Measurements from ENCODE around the gene DCDC2B. TPM values are rescaled to one million over a fixed set of nuclear protein-coding genes. Genes with fewer than 3 reads are reported as not detected.
"Not testable (repeated sequence)": the region's sequence is repeated elsewhere in the genome, so short reads cannot be mapped to it uniquely, and the experiment has no call there.

Gene DCDC2B
- total RNA-seq, 1 experiment from 2014 or later, result not detected

DNA sequence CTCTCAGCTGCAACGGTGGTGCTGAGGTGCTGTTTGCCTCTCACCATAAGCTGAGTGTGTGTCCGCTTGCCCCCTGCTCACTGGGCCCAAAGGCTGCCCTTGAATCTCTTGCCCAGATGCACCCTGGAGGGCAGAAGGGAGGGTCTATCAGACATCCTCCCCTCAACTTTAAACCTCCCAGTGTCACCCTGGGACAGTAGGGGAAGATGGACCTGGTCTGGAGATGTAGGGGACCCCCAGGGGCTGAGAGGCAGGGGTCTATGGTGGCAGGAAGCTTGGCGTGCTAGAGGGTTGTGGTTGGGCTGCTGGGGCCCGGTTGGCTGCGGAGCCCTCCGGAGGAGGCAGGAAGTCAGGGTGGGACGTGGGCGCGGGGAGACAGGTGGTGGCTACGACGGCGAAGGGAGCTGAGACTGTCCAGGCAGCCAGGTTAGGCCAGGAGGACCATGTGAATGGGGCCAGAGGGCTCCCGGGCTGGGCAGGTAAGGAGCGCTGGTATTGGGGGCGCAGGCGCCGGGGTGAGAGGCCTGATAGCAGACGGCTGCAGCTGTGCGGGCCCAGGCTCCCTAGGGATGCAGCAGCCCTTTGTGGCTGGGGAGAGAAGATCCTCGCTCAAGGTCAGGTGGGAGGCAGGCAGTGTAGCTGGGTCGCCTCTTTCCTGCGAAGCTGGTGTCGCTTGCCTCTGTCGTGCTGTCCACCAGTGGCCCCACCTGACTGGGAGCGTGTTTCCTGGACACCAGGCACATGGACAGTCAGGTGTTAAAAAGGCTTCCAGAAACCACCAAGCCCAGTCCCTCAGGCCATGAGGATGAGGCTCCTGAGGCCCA lies 42.2 kb downstream of the DCDC2B start, which contains the start of gene LCK:
TSS of gene LCK (plus strand) at position 373 of the 824 bp plus-strand sequence. CDS start 23,065 bp downstream, outside the sequence.
- Histone ChIP-seq H3K27ac (no peak within 1 kb of the TSS), H3K36me3 (no peaks in the 10 kb centered on the region), H3K27me3 (peaks cover 13% of the 10 kb centered on the region; the same call in 1 of the 2 replicates), H3K4me1 (peaks cover 21% of the 10 kb centered on the region), H3K9me3 (replicated peaks) (no peaks in the 10 kb centered on the region), H3K4me3 (no peak within 1 kb of the TSS)
- peak; percentile 39 to 54 for DNase-seq

DNA sequence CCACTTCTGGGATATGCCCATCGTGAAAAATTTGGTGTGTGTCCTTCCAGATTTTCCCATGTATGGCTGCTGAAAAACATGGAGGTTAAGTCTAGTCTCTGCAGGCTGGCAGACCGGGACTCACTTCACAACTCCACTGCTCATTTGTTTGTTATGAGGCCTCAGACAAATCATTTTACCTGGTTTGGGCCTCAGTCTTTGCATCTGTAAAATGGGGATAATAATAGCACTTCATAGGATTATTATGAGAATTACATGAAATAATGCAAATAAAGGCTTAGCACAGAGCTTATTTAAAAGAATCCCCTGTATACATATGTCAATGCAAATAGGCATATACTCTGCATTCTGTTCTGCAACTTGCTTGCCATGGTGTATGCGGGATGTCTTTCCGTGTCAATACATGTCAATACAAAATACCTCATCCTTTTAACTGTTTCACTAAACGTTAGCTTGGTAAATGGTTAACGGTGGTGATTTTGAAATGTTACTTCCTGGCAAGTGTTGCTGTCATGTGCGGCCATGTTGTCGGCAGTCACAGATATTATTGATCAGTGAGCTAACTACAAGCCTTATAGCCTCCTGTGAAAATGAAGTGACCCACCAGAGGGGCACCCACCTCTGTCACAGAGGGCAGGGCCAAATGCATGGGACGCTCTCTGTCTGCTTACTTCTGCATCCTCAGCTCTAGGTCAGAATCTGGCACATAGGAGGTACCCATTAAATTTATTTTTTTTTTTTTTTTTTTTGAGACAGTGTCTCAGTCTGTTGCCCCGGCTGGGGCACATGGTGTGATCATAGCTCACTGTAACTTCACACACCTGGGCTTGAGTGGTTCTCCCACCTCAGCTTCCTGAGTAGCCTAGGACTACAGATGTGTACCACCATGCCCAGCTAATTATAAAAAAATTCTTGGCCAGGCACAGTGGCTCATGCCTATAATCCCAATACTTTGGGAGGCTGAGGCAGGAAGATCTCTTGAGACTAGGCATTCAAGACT lies 46.5 kb downstream of the DCDC2B start:
- no peaks in the 10 kb centered on the region for H3K9me3 ChIP-seq (replicated peaks)
- no peak for DNase-seq
- peaks cover 10% of the 10 kb centered on the region; the same call in 1 of the 2 replicates for H3K27me3 ChIP-seq
- H3K4me3 ChIP-seq, result no peak overlapping the region
- H3K27ac ChIP-seq, result no peak overlapping the region
- H3K36me3 ChIP-seq, result no peaks in the 10 kb centered on the region
- H3K4me1 ChIP-seq, result peaks cover 9% of the 10 kb centered on the region

DNA sequence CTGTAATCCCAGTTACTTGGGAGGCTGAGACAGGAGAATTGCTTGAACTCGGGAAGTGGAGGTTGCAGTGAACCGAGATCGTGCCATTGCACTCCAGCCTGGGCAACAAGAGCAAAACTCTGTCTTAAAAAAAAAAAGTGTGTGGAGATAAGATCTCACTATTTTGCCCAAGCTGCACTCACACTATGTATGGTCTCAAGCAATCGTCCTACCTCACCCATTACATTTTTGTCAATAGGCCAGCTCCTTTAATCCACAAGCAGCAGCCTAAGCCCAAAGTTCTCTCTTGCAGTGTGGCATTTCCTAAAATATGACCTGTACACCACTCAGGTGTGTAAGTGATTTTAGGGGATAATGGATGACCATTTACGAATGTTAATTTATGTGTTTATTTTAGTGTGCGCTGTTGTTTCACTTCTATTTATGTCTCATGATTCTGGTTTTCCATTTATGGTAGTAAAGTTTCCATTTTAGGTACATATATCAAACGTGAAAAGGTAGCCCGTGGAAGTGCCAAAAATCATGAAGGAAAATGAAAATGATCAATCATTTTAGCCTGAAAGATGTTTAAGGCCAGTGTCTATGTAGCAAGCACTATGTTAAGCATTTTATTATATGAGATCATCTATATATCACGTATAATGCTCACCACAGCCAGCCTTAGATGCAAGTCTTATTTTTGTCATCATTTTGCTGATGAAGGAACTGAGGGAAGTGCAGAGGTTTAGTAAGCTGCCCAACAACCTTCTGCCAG lies 47.8 kb downstream of the DCDC2B start:
- H3K27ac ChIP-seq, result no peak overlapping the region
- H3K4me1 ChIP-seq, result peaks cover under 1% of the 10 kb centered on the region
- H3K4me3 ChIP-seq, result no peak overlapping the region
- no peak for DNase-seq
- H3K9me3 ChIP-seq (replicated peaks), result no peaks in the 10 kb centered on the region
- no peaks in the 10 kb centered on the region for H3K36me3 ChIP-seq
- H3K27me3 ChIP-seq, result peaks cover 3% of the 10 kb centered on the region; the same call in 1 of the 2 replicates

DNA sequence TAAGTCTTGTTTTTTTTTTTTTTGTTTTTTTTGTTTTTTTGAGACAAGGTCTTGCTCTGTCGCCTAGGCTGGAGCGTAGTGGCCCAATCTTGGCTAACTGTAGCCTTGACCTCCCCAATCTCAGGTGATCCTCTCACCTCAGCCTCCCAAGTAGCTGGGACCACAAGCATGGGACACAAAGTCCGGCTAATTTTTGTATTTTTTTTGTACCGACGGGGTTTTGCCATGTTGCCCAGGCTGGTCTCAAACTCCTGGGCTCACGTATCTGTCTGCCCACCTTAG lies 48.3 kb downstream of the DCDC2B start:
- Histone ChIP-seq H3K4me1 (no peaks in the 10 kb centered on the region), H3K27ac (no peak overlapping the region), H3K4me3 (no peak overlapping the region), H3K9me3 (replicated peaks) (no peaks in the 10 kb centered on the region), H3K27me3 (peaks cover 3% of the 10 kb centered on the region; the same call in 1 of the 2 replicates), H3K36me3 (no peaks in the 10 kb centered on the region)
- no peak for DNase-seq

DNA sequence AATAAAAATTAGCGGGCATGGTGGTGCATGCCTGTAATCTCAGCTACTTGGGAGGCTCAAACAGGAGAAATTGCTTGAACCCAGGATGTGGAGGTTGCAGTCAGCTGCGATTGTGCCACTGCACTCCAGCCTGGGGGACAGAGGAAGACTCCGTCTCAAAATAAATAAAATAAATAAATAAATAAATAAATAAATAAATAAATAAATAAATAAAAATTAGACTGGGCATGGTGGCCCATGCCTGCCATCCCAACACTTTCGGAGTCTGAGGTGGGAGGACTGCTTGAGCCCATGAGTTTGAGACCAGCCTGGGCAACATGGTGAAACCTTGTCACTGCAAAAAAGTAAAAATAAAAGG lies 54.3 kb downstream of the DCDC2B start:
- H3K27ac ChIP-seq; H3K4me3 ChIP-seq; H3K4me1 ChIP-seq; H3K36me3 ChIP-seq; H3K9me3 ChIP-seq (replicated peaks); H3K27me3 ChIP-seq; DNase-seq: not testable (repeated sequence)

DNA sequence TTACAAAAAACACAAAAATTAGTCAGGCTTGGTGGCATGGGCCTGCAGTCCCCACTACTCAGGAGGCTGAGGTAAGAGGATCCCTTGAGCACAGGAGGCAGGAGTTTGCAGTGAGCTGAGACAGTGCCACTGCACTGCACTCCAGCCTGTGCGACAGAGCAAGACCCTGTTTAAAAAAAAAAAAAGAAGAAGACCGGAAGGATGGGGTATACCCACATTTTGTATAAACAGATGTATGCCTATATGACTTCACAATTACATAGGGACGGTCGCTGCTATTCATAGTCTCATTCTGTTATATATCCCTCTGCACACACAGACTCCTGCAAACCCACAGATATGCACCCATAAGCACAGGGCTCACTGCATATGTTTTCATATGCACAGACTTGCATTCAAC lies 54.9 kb downstream of the DCDC2B start:
- no peak for DNase-seq

More for the DNA sequence above, 54.9 kb downstream of the DCDC2B start:
- H3K36me3 ChIP-seq, result no peaks in the 10 kb centered on the region
- no peak overlapping the region for H3K27ac ChIP-seq
- H3K4me3 ChIP-seq, result no peak overlapping the region
- H3K27me3 ChIP-seq, result no peaks in the 10 kb centered on the region
- no peaks in the 10 kb centered on the region for H3K4me1 ChIP-seq
- no peaks in the 10 kb centered on the region for H3K9me3 ChIP-seq (replicated peaks)

Other genes with a start within 250 kb of the DCDC2B start
- 128 and 138 TPM in 2 replicates for gene KHDRBS1, start 195.2 kb upstream of the DCDC2B start, total RNA-seq (2014; rRNA removed; shearing (Covaris generic))
- 11.1 and 11.6 TPM in 2 replicates for gene TMEM39B, start 136.2 kb upstream of the DCDC2B start, total RNA-seq (2014; rRNA removed; shearing (Covaris generic))
- gene KPNA6, start 101.0 kb upstream of the DCDC2B start, total RNA-seq (2014; rRNA removed; shearing (Covaris generic)), result 55.1 and 56.4 TPM in 2 replicates
- gene TXLNA, start 29.4 kb upstream of the DCDC2B start, total RNA-seq (2014; rRNA removed; shearing (Covaris generic)), result 82.6 and 83.5 TPM in 2 replicates
- gene CCDC28B, start 8.5 kb upstream of the DCDC2B start, total RNA-seq (2014; rRNA removed; shearing (Covaris generic)), result 8.8 and 11.3 TPM in 2 replicates
- 5.6 and 6.1 TPM in 2 replicates for gene IQCC, start 3.4 kb upstream of the DCDC2B start, total RNA-seq (2014; rRNA removed; shearing (Covaris generic))
- gene TMEM234, start 13.3 kb downstream of the DCDC2B start, total RNA-seq (2014; rRNA removed; shearing (Covaris generic)), result 8.7 and 9.9 TPM in 2 replicates
- gene EIF3I, start 13.3 kb downstream of the DCDC2B start, total RNA-seq (2014; rRNA removed; shearing (Covaris generic)), result 290 and 295 TPM in 2 replicates
- not detected in 2 replicates for gene FAM167B, start 38.1 kb downstream of the DCDC2B start, total RNA-seq (2014; rRNA removed; shearing (Covaris generic))
- 0.43 TPM in 1 of 2 replicates, not detected in the other for gene LCK, start 42.2 kb downstream of the DCDC2B start, total RNA-seq (2014; rRNA removed; shearing (Covaris generic))
- gene HDAC1, start 83.0 kb downstream of the DCDC2B start, total RNA-seq (2014; rRNA removed; shearing (Covaris generic)), result 156 and 160 TPM in 2 replicates
- gene MARCKSL1, start 127.1 kb downstream of the DCDC2B start, total RNA-seq (2014; rRNA removed; shearing (Covaris generic)), result 207 and 208 TPM in 2 replicates
- gene FAM229A, start 153.4 kb downstream of the DCDC2B start, total RNA-seq (2014; rRNA removed; shearing (Covaris generic)), result 2.1 and 4.2 TPM in 2 replicates
- gene TSSK3, start 153.4 kb downstream of the DCDC2B start, total RNA-seq (2014; rRNA removed; shearing (Covaris generic)), result 1.0 and 1.2 TPM in 2 replicates
- 49.4 and 54.5 TPM in 2 replicates for gene BSDC1, start 185.4 kb downstream of the DCDC2B start, total RNA-seq (2014; rRNA removed; shearing (Covaris generic))

All from SJCRH30 (cell line).